ENCODE results near the gene EMILIN3. TPM values are rescaled to one million over a fixed set of nuclear protein-coding genes. Genes with fewer than 3 reads are reported as not detected.

Gene EMILIN3
- total RNA-seq, 1 donor from 2014 or later = under 0.01 TPM

DNA sequence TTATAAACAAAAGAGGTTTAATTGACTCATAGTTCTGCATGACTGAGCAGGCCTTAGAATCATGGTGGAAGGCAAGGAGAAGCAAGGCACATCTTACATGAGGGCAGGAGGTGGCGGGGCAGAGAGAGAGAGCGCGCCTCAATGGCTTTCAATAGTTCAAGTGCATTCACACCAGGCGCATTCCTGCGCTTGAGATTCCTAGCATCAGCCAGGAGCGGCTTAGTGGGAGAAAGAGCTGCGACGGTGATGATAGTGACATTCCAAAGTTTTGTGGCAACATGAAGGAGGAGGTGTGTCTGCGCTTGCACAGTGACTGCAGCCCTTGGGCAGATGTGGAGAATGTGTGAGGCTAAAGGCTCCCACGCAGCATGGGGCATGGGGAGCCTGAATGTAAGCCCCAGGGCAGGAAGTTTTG is 25.0 kb upstream of the EMILIN3 start:
- no peak for DNase-seq (ENCODE audit: low read depth in 2 of 2)

DNA sequence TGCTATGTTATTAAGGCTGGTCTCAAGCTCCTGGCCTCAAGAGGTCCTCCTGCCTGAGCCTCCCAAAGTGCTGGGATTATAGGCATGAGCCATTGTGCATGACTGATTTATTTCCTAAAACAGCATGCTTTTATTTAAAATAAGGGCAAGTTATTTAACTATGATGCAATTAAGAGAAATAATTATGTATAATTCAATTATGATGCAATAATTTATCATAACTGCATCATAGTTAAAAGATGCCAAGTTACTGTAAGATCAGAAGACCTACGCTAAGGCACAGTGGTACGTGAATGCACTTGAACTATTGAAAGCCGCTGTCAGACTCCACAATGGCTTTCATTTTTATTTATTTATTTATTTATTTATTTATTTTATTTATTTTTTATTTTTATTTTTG is 24.3 kb upstream of the EMILIN3 start:
- no peak for DNase-seq (ENCODE audit: low read depth in 2 of 2)

DNA sequence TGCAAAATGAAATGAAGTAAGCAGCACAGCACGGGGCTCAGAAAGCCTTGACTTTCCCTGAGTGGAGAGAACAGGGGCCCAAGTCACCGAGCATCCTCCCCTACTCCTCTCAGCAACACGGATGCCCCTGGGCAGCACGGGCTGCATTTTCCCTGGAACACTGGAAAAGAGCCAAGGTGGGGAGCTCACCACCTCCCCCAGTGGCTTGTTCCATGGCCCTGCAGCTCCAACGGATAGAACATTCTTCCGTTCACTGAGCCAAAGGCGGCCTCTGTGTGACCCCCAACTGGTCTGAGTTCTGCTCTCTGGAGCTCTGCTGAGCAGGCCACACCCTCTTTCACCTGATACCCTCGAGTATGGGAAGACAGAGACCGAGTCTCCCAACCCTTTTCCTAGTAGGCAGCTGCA is 20.8 kb upstream of the EMILIN3 start:
- DNase-seq (ENCODE audit: low read depth in 2 of 2) = peak; percentile 16 to 31

DNA sequence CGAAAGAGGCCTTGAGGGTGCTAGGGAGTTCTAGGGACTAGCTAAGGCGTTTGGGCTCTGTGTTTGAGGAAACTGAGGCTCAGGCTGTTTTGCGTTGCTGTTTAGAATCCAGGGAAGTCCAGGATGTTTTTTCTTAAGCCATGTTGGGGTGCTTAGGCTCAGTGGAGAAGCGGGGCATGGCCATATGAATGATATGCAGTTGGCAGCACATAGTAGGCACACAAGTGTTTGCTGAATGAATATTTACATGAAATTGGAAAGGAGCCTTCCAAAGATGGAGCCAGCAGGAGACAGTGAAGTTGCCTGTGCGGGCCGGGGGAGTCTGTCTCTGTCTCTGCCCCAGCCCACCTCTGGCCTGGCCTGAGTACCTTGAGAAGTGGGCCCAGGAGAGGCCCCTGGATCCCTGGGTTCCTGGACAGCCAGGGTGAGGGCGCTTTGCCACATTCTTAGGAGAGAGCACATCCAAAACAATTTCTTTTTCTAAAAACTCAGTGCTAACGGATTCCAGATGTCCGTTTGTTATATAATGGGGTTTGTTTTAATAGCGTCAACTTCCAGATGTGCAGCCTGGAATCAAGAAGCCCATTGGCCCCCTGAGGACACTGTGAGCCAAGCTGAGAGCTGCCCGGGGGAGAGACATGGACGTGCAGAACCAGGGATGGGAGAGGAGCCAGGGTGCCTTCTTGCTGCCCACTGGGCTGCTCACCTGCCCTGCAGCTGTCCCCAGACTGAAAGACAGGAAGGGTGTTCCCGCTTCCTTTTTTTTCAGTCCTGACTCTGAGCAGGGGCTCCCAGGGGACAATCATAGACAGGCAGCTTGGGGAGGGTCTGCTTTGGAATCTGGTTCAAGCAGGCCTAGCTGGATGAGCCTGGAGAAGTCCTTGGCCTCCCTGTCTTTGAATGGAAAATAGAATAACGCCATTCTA is 20.1 kb upstream of the EMILIN3 start:
- DNase-seq (ENCODE audit: low read depth in 2 of 2) = no peak

DNA sequence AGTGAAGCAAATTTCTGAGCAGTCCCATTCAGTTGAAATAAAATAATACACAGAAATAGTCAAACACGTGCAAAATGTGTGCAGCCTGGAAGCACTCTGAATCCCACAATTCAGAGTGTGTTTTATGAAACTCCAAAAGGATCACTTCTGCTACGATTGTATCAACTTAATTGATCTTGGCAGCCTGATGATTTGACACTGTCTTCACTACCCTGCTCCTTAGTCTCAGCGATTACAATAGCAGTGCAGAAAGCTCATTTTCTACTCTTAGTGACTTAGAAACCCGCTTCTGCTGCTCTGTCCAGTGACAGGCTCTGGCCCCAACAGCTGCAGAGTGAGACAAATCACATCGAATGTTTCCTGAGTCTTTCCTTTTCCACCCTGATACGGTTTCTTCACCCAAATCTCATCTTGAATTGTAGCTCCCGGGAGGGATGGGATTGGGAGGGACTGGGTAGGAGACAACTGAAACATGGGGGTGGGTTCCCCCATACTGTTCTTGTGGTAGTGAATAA is 16.2 kb upstream of the EMILIN3 start:
- DNase-seq (ENCODE audit: low read depth in 2 of 2) = no peak

DNA sequence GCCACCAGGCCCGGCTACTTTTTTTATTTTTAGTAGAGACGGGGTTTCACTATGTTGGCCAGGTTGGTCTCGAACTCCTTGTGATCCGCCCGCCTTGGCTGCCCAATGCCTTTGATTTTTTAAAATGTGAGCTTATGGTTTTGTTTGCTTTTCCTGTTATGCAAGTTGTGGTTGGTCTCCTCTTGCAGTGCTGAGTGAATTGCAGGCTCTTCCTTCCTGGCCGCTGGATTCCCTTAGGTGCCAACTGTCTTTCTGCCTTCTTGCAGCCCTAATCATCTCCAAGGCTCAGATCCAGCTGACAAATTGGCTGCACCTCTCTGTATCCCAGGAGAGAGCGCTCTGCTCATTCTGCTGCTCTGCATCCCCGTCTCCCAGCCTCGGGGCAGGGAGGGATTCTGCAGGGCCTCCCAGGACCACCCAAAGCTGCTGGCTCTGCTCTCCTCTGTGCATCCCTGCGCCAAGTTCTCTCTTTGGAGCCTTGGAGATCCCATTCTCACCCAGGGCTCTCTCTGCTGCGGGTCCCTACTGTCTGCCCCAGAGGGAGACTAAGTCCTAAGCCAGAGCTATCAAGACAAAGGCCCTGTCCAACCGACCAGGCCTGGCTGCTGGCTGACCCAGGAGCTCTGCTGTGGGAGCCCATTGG is 14.1 kb upstream of the EMILIN3 start:
- DNase-seq (ENCODE audit: low read depth in 2 of 2) = no peak

DNA sequence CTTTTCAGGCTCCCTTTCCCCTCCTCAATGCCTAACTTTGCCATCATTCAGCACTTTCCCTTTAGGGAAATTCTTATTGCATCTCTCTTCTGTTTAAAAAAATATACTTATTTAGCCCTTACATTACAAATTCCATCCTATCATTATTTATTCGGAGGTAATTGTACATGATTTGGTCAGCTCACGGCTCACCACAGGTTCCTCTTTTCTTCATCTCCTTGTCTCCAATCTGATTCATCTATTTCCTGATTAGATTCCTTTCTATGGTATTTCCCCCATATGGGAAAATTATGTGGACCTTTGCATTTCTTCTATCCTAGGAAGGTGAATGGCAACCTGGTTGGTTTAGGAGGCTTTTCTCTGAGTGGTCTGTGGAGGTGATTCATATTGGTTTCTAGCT is 12.9 kb upstream of the EMILIN3 start:
- DNase-seq (ENCODE audit: low read depth in 2 of 2) = no peak

DNA sequence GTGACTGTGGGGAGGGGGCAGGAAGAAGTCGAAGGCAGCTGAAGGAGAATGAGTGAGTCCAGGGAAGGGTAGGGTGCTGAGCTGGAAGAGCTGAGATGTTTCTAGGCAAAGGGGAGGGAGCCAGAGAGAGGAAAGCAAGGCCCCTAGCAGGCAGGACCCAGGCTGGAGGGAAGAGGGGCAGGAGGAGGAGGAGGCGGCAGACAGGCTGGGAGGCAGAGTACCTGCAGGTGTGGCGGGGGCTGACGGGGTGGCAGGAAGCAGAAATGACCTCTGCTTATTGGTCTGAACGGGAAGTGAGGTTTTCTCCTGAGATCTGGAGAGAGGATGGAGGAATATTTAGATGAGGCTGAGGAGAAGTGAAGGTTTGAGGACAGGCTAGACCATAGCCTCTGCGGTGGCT is 10.7 kb upstream of the EMILIN3 start:
- DNase-seq (ENCODE audit: low read depth in 2 of 2) = no peak

DNA sequence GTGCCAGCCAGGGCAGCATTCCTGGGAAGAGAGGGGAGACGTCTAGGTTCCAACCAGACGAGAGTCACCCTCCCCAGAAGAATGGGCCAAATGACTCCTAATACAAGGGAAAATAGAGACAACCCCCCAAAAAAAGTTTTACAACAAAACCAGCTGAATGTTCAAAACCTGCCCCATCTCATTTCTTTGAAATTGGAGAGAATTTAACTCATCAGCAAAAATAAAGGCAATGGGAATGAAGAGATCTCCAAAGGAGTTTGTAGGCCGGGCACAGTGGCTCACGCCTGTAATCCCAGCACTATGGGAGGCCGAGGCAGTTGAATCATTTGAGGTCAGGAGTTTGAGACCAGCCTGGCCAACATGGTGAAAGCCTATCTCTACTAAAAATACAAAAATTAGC is 9.7 kb upstream of the EMILIN3 start:
- no peak for DNase-seq (ENCODE audit: low read depth in 2 of 2)

DNA sequence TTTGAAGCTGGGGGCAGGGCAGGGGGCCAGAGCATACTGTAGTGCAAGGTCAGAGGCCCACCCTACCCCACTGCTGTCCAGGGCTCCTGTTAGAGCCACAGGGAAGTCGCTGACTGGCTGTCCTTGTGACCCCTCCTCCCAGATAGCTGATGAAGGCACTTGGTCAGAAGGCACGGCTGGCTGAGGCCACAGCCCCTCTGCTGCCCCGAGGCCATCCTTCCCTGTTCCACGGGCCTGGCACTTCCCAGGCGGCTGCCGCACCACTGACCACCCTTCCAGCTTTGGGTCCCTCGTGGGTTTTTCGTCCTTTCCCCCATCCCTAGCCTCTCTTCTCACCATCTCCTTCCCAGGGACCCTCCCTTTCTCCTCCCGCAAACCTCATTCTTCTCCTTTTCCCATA is 9.2 kb upstream of the EMILIN3 start:
- no peak for DNase-seq (ENCODE audit: low read depth in 2 of 2)

DNA sequence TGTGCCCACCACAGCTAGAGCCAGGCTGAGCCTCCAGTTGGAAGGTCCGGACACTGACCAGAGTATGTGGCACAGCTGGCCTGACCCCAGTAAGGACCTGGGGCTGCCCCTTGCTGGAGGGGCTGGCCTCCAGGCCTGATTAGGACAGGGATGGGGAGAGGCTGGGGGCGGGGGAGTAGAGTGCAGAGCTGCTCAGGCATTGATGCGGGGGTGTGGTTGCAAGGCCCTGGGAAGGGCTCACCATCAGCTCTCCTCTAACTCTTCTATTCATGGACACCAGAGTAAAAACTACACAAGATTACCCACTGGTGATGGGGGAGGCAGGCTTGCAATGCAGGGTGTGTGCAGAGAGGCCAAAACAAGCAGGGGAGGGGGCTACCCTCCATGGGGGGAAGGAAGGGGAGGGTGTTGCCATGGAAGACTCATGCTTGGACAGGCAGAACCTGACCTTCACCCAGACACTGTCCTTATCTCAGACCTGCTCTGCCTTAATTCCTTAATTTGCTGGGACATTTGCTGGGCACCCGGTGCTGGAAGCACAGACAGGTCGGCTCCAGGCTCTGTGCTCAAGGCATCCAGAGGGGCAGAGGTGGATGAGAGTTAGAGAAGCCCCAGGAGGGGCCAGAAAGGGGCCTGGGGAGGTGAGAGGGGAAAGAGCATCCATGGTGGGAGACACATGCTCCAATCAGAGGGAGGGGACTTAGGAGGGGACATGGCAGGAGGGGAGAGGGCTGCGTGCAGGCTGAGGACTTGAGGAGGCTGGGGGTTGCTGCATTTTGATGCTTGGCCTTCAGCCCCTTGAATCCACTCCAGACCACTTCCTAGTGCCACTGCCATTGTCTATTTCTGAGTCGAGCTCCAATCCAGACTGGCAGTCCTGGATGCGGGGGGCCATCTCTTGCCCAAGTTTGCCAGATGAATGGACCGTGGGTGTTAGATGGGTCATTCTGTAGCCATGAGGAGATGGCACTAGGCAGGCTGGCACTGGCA is 7.6 kb upstream of the EMILIN3 start:
- no peak for DNase-seq (ENCODE audit: low read depth in 2 of 2)

DNA sequence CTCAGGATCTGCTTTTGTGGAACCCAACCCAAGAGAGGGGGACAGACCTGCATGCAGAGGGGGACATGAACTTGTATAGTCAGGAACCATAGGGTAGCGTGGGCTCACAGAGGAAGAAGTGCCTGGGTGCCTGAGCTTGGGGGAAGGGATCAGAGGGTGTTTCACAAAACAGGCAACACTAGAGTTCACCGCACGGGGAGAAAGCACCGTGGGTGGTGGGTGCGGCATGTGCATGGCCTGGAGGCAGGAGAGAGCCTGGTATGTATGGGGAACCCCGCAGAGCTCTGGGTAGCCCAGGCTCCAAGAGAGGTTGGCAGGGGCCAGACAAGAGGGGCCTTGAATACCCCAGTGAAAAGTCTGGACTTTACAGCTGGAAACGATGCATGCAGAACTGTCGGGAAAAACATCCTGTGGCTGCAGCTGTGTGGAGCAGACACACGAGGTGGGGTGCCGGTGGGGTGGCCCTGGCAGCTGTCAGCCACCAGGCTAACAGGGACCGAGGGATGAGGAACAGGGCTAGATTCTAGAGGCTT is 6.7 kb upstream of the EMILIN3 start:
- no peak for DNase-seq (ENCODE audit: low read depth in 2 of 2)

DNA sequence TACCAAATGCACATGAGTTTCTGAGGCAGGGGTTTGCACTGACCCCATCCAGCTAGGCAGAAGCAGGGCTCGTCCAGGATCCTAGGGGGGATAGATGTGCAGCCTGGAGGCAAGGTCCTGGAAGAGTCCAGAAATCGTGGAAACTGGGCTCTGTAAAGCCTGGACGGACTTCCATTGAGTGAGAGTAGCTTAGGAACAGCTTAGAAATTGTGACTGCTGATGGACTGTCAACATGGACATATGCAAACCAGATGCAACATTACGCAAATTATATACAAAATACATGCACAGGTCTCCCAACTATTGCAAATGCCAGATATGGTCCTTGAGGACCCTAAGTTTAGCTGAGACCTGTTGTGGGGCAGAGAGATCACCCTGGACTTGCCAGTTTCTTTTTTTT is 4.8 kb upstream of the EMILIN3 start:
- DNase-seq (ENCODE audit: low read depth in 2 of 2) = no peak

DNA sequence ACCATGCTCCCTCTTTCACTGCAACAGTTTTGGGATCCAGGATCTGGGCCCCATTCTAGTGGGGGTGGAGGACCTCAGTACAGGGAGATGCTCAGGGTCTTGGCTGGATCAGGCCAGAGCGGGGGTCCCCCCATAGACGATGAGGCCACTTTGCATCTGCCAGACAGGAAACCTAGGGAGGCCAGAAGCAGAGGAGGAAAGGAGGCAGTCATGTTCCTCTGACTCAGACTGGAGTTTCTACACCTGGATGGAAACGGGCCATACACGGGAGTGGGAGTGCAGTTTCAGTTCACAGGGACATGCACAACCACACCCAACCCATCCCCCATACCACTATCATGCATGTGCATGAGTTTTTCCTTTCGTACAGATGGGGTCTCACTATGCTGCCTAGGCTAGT is 3.6 kb upstream of the EMILIN3 start:
- no peak for DNase-seq (ENCODE audit: low read depth in 2 of 2)

DNA sequence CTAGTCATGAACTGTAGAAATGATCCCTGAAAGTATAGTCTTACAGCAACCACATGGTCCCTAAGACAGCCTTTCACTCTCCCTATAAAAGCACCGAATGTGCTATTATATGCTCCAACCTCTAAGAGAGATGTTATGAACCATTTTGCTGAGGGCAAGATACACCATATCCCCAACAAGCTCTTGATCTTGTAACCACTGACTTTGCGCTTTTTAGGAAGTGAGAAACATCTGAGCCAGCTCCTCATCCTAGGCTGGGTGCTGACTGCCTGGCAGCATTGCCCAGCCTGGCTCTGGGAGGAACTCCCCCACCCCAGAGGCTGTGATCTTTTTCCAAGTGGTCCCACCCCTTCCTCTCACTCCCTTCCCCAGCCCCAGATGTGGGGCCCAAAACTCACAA is 3.1 kb upstream of the EMILIN3 start:
- no peak for DNase-seq (ENCODE audit: low read depth in 2 of 2)

DNA sequence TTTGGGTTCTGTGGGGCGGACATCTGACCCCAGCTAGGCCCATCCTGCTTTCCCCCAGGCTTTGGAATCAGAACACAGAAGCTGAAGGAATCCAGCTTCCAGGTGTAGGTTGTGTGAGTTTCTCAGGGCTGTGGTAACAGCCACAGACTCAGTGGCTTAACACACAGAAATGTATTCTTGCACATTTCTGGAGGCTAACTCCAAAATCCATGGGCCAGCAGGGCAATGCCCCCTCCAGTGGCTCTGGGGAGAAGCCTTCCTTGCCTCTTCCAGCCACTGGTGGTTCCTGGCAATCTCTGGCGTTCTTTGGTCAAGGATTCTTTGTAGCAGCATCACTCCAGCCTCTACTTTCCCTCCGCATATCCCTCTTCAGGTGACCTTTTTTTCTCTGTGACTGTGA is 1.3 kb upstream of the EMILIN3 start:
- DNase-seq (ENCODE audit: low read depth in 2 of 2) = no peak

DNA sequence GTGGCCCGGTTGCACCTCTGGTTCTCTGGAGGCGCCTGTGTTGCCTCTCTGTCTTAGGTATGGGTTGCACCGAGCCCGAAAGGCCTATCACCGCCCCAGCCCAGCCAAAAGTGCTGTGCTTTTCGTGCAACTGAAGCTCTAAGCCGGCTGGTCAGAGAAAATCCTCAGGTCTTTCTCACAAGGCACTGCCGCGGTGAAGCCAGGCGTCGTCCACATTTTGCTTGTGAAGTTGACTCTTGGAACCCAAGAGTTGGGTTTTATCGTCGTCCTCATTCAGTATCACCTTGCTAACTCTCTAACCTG is 726 bp upstream of the EMILIN3 start:
- DNase-seq (ENCODE audit: low read depth in 2 of 2) = no peak

DNA sequence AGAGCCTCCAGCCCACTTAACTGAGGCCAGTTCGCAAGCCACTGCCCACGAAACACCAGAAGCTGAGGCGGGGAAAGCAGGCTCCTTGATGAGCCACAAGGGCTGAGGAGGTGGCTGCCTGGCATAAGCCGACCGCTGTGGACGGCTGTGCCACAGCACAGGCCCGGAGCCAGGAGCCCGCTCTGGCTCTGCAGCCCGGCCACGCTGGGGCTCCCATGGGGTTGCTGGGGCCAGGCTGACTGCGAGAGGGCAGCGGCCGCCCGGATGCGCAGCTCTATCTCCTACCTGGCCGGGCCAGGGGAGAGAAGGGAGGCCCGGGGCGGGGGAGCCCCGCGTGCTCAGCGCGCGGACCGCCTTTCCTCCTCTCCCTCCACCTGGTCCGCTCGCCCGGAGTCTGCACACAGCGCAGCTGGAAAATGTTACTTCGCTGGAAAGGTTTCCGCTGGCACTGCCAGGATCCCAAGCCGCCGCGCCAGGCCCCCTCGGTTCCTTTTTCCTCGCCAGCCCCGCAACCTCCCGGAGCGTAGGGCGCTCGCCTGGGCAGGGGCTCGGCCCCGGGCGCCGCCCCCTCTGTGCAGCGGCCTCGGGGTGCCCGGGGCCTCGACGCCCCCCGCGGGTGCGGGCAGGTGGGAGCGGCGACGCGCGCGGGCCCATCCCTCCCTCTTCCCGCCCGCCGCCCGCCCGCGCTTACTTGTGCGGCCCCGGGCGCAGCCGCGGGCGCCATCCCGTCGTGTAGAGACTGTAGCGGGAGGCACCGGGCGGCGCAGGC is 657 bp downstream of the EMILIN3 start:
- peak in 1 of 2 donors; percentile 4 for DNase-seq (ENCODE audit: low read depth in 2 of 2)

DNA sequence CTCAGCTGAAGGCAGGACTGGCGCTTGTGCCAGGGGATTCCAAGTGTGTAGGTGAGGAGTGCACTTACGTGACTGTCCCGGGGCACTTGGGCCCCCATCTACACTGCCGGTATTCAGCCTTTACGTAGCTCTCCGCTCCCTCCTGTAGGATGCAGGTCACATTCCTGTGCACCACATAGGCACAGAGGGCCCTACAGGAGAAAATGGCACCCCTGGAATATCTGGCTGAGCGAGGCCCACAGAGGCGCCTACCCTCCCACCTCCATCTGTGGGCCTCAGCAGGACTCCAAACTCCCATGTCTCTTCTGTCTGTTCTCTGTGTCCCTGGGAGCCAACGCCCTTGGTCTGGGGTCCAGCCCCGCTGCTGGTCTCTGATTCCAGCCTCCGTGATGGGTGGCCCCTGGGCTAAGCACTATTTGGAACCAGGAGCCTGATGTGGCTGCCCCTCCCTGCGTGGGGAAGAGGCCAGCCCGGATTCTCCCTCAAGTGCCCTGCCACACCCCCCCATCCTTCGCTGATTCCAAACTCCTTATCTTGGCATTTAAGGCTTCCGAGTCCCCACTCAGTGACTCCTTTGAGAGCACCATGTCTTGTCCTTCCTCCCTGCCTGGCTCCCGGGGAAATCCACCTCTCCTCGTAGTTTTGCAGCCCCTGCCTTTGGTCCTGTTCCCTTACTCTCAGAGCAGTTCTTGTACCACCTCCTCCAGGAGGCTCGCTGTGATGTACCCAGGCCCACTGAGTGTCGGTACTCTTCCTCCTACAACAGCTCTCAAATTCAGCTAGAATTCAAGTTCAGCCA is 1.5 kb downstream of the EMILIN3 start:
- DNase-seq (ENCODE audit: low read depth in 2 of 2) = no peak
